ENCODE measurements around the gene GPR61.

GPR61 gene

GRCh38 chr1:109508873-109509175 lies 30.8 kb upstream of the GPR61 start:
- Histone ChIP-seq H3K36me3 (ENCODE audit: insufficient read depth, low read length) (no peaks in the 10 kb centered on the region), H3K4me1 (ENCODE audit: insufficient read depth, low read length, severe bottlenecking) (peaks cover 11% of the 10 kb centered on the region), H3F3A (ENCODE audit: insufficient read depth, low read length) (no peaks in the 10 kb centered on the region), H4K20me1 (ENCODE audit: insufficient read depth, low read length) (no peaks in the 10 kb centered on the region), H3K27ac (ENCODE audit: low read depth, low read length, poor library complexity, severe bottlenecking) (no peak overlapping the region), H3K79me2 (ENCODE audit: insufficient read depth, low read length) (no peaks in the 10 kb centered on the region), H3K9ac (ENCODE audit: low read length) (no peak overlapping the region; the same call in 1 of the 2 replicates), H3K9me3 (ENCODE audit: low read length) (no peaks in the 10 kb centered on the region), H3K27me3 (ENCODE audit: insufficient read depth, low read length) (peaks cover 5% of the 10 kb centered on the region; the same call in 1 of the 2 replicates), H3K9me2 (ENCODE audit: low read depth, low read length) (no peaks in the 10 kb centered on the region), H2AFZ (ENCODE audit: low read length) (no peak overlapping the region), H3K4me2 (ENCODE audit: low read length) (peak overlapping the region; percentile 93), H3K4me3 (ENCODE audit: low read depth, low read length, poor library complexity, severe bottlenecking) (peak overlapping the region; percentile 69)
- no peak for TF ChIP-seq EZH2 (IDR thresholded peaks at IDR 0.05; ENCODE audit: borderline replicate concordance, low read length)
- TF ChIP-seq CTCF (IDR thresholded peaks at IDR 0.05; ENCODE audit: low read length) = no peak

GRCh38 chr1:109509176-109510134 lies 30.2 kb upstream of the GPR61 start, which contains the start of gene AMIGO1:
Gene AMIGO1 (minus strand): TSS chr1:109509727. CDS start chr1:109508912, 815 bp downstream.
- Histone ChIP-seq H2AFZ (ENCODE audit: low read length) (no peak within 1 kb of the TSS), H3K9ac (ENCODE audit: low read length) (peak within 1 kb of the TSS; percentile 66)

GRCh38 chr1:109513110-109513710 lies 26.5 kb upstream of the GPR61 start:
- Histone ChIP-seq H4K20me1 (ENCODE audit: insufficient read depth, low read length) (no peaks in the 10 kb centered on the region), H3K4me3 (ENCODE audit: low read depth, low read length, poor library complexity, severe bottlenecking) (no peak overlapping the region), H3K9me2 (ENCODE audit: low read depth, low read length) (no peaks in the 10 kb centered on the region), H3K4me2 (ENCODE audit: low read length) (no peak overlapping the region), H3K4me1 (ENCODE audit: insufficient read depth, low read length, severe bottlenecking) (peaks cover 11% of the 10 kb centered on the region), H3K9ac (ENCODE audit: low read length) (no peak overlapping the region), H3K36me3 (ENCODE audit: insufficient read depth, low read length) (no peaks in the 10 kb centered on the region), H3K79me2 (ENCODE audit: insufficient read depth, low read length) (no peaks in the 10 kb centered on the region), H2AFZ (ENCODE audit: low read length) (no peak overlapping the region), H3K27me3 (ENCODE audit: insufficient read depth, low read length) (peaks cover 5% of the 10 kb centered on the region; the same call in 1 of the 2 replicates), H3K27ac (ENCODE audit: low read depth, low read length, poor library complexity, severe bottlenecking) (no peak overlapping the region), H3K9me3 (ENCODE audit: low read length) (no peaks in the 10 kb centered on the region), H3F3A (ENCODE audit: insufficient read depth, low read length) (no peaks in the 10 kb centered on the region)
- TF ChIP-seq EZH2 (IDR thresholded peaks at IDR 0.05; ENCODE audit: borderline replicate concordance, low read length) (no peak), CTCF (IDR thresholded peaks at IDR 0.05; ENCODE audit: low read length) (no peak)

More at GRCh38 chr1:109509176-109510134, 30.2 kb upstream of the GPR61 start, which contains the start of gene AMIGO1:
- no peaks in the 10 kb centered on the region for H3K9me2 ChIP-seq (ENCODE audit: low read depth, low read length)
- H3K4me3 ChIP-seq (ENCODE audit: low read depth, low read length, poor library complexity, severe bottlenecking) = peak within 1 kb of the TSS; percentile 69
- TF ChIP-seq CTCF (IDR thresholded peaks at IDR 0.05; ENCODE audit: low read length) = no peak
- no peak for TF ChIP-seq EZH2 (IDR thresholded peaks at IDR 0.05; ENCODE audit: borderline replicate concordance, low read length)
- H3K4me2 ChIP-seq (ENCODE audit: low read length) = peak within 1 kb of the TSS; percentile 93
- no peaks in the 10 kb centered on the region for H4K20me1 ChIP-seq (ENCODE audit: insufficient read depth, low read length)
- H3K27me3 ChIP-seq (ENCODE audit: insufficient read depth, low read length) = peaks cover 5% of the 10 kb centered on the region; the same call in 1 of the 2 replicates
- no peaks in the 10 kb centered on the region for H3K36me3 ChIP-seq (ENCODE audit: insufficient read depth, low read length)
- no peaks in the 10 kb centered on the region for H3K79me2 ChIP-seq (ENCODE audit: insufficient read depth, low read length)
- H3K4me1 ChIP-seq (ENCODE audit: insufficient read depth, low read length, severe bottlenecking) = peaks cover 11% of the 10 kb centered on the region
- H3K9me3 ChIP-seq (ENCODE audit: low read length) = no peaks in the 10 kb centered on the region
- no peaks in the 10 kb centered on the region for H3F3A ChIP-seq (ENCODE audit: insufficient read depth, low read length)
- H3K27ac ChIP-seq (ENCODE audit: low read depth, low read length, poor library complexity, severe bottlenecking) = no peak within 1 kb of the TSS
